ENCODE data around the gene CKS1B. TPM values are rescaled to one million over a fixed set of nuclear protein-coding genes. Genes with fewer than 3 reads are reported as not detected.

The CKS1B gene
- total and polyA plus RNA-seq, 9 of the 15 experiments (the other 6 are each of a cell fraction or from before 2014, with no cell fraction given): 215 to 1,103 (median 460) TPM

DNA sequence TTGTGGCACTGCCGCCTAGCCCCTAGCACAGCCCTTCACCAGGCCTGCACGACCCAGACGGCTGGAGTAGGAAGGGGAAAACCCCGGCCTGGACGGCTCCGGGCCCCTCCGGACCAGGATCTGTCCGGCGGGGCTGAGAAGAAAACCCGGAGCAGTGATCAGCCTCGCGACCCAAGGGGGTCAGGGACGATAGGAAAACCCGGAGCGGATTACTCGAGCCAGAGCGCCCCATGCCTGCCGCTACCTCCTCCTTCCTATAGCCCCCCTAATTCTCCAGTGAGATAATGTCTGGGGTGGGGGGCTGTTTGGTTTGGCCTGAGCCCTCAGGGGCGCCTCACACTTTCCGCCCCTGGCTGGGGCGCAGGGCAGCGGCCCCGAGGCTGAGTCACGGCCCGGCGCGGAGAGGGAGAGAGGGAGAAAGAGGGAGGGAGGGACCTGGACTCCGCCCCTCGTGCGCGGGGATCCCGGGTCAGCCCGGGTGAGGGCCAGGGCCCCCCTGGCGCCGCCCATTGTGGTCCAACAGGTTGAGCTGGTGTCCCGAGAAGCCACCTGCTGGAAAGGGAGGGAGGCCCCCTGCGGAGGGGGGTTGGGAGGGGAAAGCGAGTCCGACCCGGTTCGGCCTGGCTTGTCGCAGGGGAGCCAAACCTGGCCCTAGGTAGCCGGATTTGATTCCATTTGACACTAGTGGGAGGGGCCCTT lies 26.4 kb downstream of the CKS1B start (continued):
- TF ChIP-seq CLOCK (CRISPR knock-in tag; IDR thresholded peaks at IDR 0.05; ENCODE audit: borderline replicate concordance) (no peak), MEIS2 (IDR thresholded peaks at IDR 0.05; ENCODE audit: partially characterized antibody) (peak; percentile 4), RBBP5 (IDR thresholded peaks at IDR 0.05; ENCODE audit: borderline replicate concordance, insufficient read depth, low read length, poor library complexity, severe bottlenecking) (peak; percentile 45), ZKSCAN1 (IDR thresholded peaks at IDR 0.05; ENCODE audit: low read depth, low read length) (peak; percentile 40; the same call in 1 of the 2 replicates), NR2C1 (IDR thresholded peaks at IDR 0.05) (peak; percentile 75), NR2C1 (tag; IDR thresholded peaks at IDR 0.05) (peak; percentile 69), EGR1 (conservative IDR thresholded peaks at IDR 0.05) (peak; percentile 33; the same call in 1 of the 2 replicates), ARNT (IDR thresholded peaks at IDR 0.05) (peak; percentile 72 to 85), SRSF9 (IDR thresholded peaks at IDR 0.05; ENCODE audit: borderline replicate concordance, low read depth, low read length) (no peak), TEAD1 (CRISPR knock-in tag; IDR thresholded peaks at IDR 0.05) (peak in 1 of 2 experiments; percentile 64; a peak in 1 of 4 replicates), ZFX (CRISPR knock-in tag; IDR thresholded peaks at IDR 0.05) (peak; percentile 47), VEZF1 (CRISPR knock-in tag; IDR thresholded peaks at IDR 0.05) (peak; percentile 87), ZNF76 (CRISPR knock-in tag; IDR thresholded peaks at IDR 0.05; ENCODE audit: borderline replicate concordance) (0 out of 2 replicates have a peak, but pooled peaks have one; percentile 68), TAF9B (IDR thresholded peaks at IDR 0.05; ENCODE audit: partially characterized antibody) (peak; percentile 89)
- TF ChIP-seq, protein P1, sequence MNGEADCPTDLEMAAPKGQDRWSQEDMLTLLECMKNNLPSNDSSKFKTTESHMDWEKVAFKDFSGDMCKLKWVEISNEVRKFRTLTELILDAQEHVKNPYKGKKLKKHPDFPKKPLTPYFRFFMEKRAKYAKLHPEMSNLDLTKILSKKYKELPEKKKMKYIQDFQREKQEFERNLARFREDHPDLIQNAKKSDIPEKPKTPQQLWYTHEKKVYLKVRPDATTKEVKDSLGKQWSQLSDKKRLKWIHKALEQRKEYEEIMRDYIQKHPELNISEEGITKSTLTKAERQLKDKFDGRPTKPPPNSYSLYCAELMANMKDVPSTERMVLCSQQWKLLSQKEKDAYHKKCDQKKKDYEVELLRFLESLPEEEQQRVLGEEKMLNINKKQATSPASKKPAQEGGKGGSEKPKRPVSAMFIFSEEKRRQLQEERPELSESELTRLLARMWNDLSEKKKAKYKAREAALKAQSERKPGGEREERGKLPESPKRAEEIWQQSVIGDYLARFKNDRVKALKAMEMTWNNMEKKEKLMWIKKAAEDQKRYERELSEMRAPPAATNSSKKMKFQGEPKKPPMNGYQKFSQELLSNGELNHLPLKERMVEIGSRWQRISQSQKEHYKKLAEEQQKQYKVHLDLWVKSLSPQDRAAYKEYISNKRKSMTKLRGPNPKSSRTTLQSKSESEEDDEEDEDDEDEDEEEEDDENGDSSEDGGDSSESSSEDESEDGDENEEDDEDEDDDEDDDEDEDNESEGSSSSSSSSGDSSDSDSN (IDR thresholded peaks at IDR 0.05; ENCODE audit: borderline replicate concordance in 1 of 2, low read depth in 2 of 2, low read length in 2 of 2): peak; percentile 22 to 86; a peak in 3 of 4 replicates
- TF ChIP-seq, protein P2, sequence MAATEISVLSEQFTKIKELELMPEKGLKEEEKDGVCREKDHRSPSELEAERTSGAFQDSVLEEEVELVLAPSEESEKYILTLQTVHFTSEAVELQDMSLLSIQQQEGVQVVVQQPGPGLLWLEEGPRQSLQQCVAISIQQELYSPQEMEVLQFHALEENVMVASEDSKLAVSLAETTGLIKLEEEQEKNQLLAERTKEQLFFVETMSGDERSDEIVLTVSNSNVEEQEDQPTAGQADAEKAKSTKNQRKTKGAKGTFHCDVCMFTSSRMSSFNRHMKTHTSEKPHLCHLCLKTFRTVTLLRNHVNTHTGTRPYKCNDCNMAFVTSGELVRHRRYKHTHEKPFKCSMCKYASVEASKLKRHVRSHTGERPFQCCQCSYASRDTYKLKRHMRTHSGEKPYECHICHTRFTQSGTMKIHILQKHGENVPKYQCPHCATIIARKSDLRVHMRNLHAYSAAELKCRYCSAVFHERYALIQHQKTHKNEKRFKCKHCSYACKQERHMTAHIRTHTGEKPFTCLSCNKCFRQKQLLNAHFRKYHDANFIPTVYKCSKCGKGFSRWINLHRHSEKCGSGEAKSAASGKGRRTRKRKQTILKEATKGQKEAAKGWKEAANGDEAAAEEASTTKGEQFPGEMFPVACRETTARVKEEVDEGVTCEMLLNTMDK (IDR thresholded peaks at IDR 0.05; ENCODE audit: borderline replicate concordance, insufficient read depth, low read depth, low read length, poor library complexity, severe bottlenecking): peak; percentile 2
- TF ChIP-seq, protein P3, sequence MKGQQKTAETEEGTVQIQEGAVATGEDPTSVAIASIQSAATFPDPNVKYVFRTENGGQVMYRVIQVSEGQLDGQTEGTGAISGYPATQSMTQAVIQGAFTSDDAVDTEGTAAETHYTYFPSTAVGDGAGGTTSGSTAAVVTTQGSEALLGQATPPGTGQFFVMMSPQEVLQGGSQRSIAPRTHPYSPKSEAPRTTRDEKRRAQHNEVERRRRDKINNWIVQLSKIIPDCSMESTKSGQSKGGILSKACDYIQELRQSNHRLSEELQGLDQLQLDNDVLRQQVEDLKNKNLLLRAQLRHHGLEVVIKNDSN (CRISPR knock-in tag; IDR thresholded peaks at IDR 0.05): 0 out of 2 replicates have a peak, but pooled peaks have one; percentile 40
